GM12878 (cell line): ENCODE results near the gene LAS1L. TPM values are rescaled to one million over a fixed set of nuclear protein-coding genes. Genes with fewer than 3 reads are reported as not detected.
A peak's percentile ranks its signal among the peaks of the same experiment; 100 is the strongest.

Source experiments
- ATF2 ChIP-seq: IDR thresholded peaks from 2 replicates; pipeline ENCODE4 v1.6.1; 2012; ENCODE audit warnings: low read length, inconsistent platforms
- E2F8 ChIP-seq: fragments of 450-650 bp; IDR thresholded peaks from 2 replicates; pipeline ENCODE4 v1.6.1; 2018; ENCODE audit warnings: mild to moderate bottlenecking, low read depth, moderate library complexity; ENCODE audit not compliant: partially characterized antibody
- ESRRA ChIP-seq: IDR thresholded peaks from 2 replicates; pipeline ENCODE4 v1.6.1; 2012; ENCODE audit warnings: mild to moderate bottlenecking, low read length, improper control_type of control experiment
- HDAC6 ChIP-seq: fragments of 200-600 bp; sonication (generic); IDR thresholded peaks from one replicate; pipeline ENCODE4 v1.8.0; 2017; ENCODE audit warnings: antibody characterized with exemption; ENCODE audit not compliant: unreplicated experiment
- MLLT1 ChIP-seq: fragments of 450-650 bp; IDR thresholded peaks from 2 replicates; pipeline ENCODE4 v1.6.1; 2016; ENCODE audit warnings: mild to moderate bottlenecking
- NFYB ChIP-seq: IDR thresholded peaks from 2 replicates; pipeline ENCODE4 v1.6.1; 2011; ENCODE audit warnings: low read depth, mild to moderate bottlenecking, low read length, improper control_type of control experiment, moderate library complexity; ENCODE audit not compliant: insufficient read depth
- NR2F1 ChIP-seq: fragments of 450-650 bp; conservative IDR thresholded peaks from 2 replicates; pipeline ENCODE4 v1.6.1; 2017; ENCODE audit warnings: mild to moderate bottlenecking
- PAX8 ChIP-seq: fragments of 450-650 bp; IDR thresholded peaks from 2 replicates; pipeline ENCODE4 v1.6.1; 2017; ENCODE audit warnings: mild to moderate bottlenecking, moderate library complexity
- RAD21 ChIP-seq: IDR thresholded peaks from 2 replicates; pipeline ENCODE4 v1.6.1; 2011; ENCODE audit warnings: mild to moderate bottlenecking, low read depth, low read length, moderate library complexity; ENCODE audit not compliant: insufficient read depth
- RB1 ChIP-seq: fragments of 450-650 bp; formaldehyde crosslinking; IDR thresholded peaks from 2 replicates; pipeline ENCODE4 v1.6.1; 2017; ENCODE audit warnings: mild to moderate bottlenecking, borderline replicate concordance
- RELA ChIP-seq: fragments of 450-650 bp; IDR thresholded peaks from 2 replicates; pipeline ENCODE4 v1.8.0; 2014; ENCODE audit warnings: borderline replicate concordance; ENCODE audit not compliant: partially characterized antibody
- RELB ChIP-seq: fragments of 450-650 bp; IDR thresholded peaks from 2 replicates; pipeline ENCODE4 v1.6.1; 2017; ENCODE audit warnings: low read depth, mild to moderate bottlenecking, moderate library complexity
- SMAD1 ChIP-seq: fragments of 450-650 bp; IDR thresholded peaks from 2 replicates; pipeline ENCODE4 v1.6.1; 2018; ENCODE audit warnings: mild to moderate bottlenecking, low read depth; ENCODE audit not compliant: partially characterized antibody
- SMAD5 ChIP-seq: IDR thresholded peaks from 2 replicates; pipeline ENCODE4 v1.6.1; 2016; ENCODE audit warnings: antibody characterized with exemption, low read depth
- TCF3 ChIP-seq: IDR thresholded peaks from 2 replicates; pipeline ENCODE4 v1.6.1; 2012; ENCODE audit warnings: low read depth, mild to moderate bottlenecking, low read length, borderline replicate concordance; ENCODE audit not compliant: insufficient read depth
- TCF7 ChIP-seq: IDR thresholded peaks from 2 replicates; pipeline ENCODE4 v1.6.1; 2014; ENCODE audit warnings: antibody characterized with exemption, borderline replicate concordance
- YY1 ChIP-seq: IDR thresholded peaks from 2 replicates; pipeline ENCODE4 v1.6.1; 2011; ENCODE audit warnings: low read depth, mild to moderate bottlenecking, low read length
- ZBTB4 ChIP-seq: fragments of 450-650 bp; formaldehyde crosslinking; IDR thresholded peaks from 2 replicates; pipeline ENCODE4 v1.4.0; 2022; ENCODE audit warnings: mild to moderate bottlenecking, moderate library complexity
- ZNF24 ChIP-seq: fragments of 450-650 bp; IDR thresholded peaks from 2 replicates; pipeline ENCODE4 v1.6.1; 2017; ENCODE audit warnings: antibody characterized with exemption, mild to moderate bottlenecking
- polyA plus RNA-seq, 11 experiments: library from polyadenylated mRNA; depleted of rRNA in 4 of 11; unstranded in 6 of 11; stranded (reverse) in 5 of 11; fragments of >200 nt; fragmentation: Nextera tagmentation in 4 of 11; fragmentation: Illumina TruSeq in 1 of 11; extraction: Ambion mirVana in 4 of 11; extraction: Trizol in 1 of 11; gene quantifications; 1 replicate in 1 of 11; 2 replicates in 10 of 11; pipeline versions ENCODE4 v1.2.1 to v1.2.3, GENCODE V29; 2011 to 2016; ENCODE audit warnings: inconsistent platforms in 2 of 11, missing spikeins in 2 of 11, low read depth in 1 of 11
- total RNA-seq, 4 experiments: library from RNA; depleted of rRNA in 3 of 4; stranded (reverse); fragments of >200 nt in 3 of 4; fragmentation: Illumina TruSeq in 1 of 4; extraction: Trizol in 1 of 4; gene quantifications; 2 replicates each; pipeline versions ENCODE4 v1.2.1 to v1.2.3, GENCODE V29; 2013 to 2021

Gene LAS1L
- total and polyA plus RNA-seq, 10 of the 15 experiments (the other 5 are each of a cell fraction or from before 2014, with no cell fraction given), result 27.4 to 100 (median 56.4) TPM

- TF ChIP-seq E2F8, result peak; percentile 87
- TF ChIP-seq NR2F1, result peak; percentile 53
- peak; percentile 90 for TF ChIP-seq RELB
- no peak for TF ChIP-seq PAX8
- TF ChIP-seq SMAD5, result peak; percentile 41; the same call in 1 of the 2 replicates
- TF ChIP-seq HDAC6, result no peak
- no peak for TF ChIP-seq ZBTB4
- no peak for TF ChIP-seq ESRRA
- 0 out of 2 replicates have a peak, but pooled peaks have one; percentile 43 for TF ChIP-seq RB1
- 0 out of 2 replicates have a peak, but pooled peaks have one; percentile 40 for TF ChIP-seq ZNF24
- TF ChIP-seq MLLT1, result no peak
- peak; percentile 48 for TF ChIP-seq RELA
- TF ChIP-seq SMAD1, result no peak
- no peak for TF ChIP-seq TCF7
- peak; percentile 79 for TF ChIP-seq YY1
- no peak for TF ChIP-seq TCF3
- peak; percentile 79 for TF ChIP-seq NFYB
- TF ChIP-seq ATF2, result peak; percentile 35; the same call in 1 of the 2 replicates
- no peak for TF ChIP-seq RAD21
These were observed at the start of gene LAS1L (continued) for GRCh38 chrX:65534450-65535292.
